Trophoblast cell (in vitro differentiated cells and primary cell): ENCODE measurements around the gene AKAP6.

ENCODE experiments used
- DNase-seq, 2 donors: peaks; one replicate each; pipeline ENCODE4 v3.0.0-alpha.2; 2016
- H2AFZ ChIP-seq: 2 replicates; pipeline ENCODE4 v1.6.1; 2013; ENCODE audit warnings: low read length, moderate library complexity, mild to moderate bottlenecking; ENCODE audit not compliant: insufficient read depth, poor library complexity
- H2AK5ac ChIP-seq: 2 replicates; pipeline ENCODE4 v1.6.1; 2013; ENCODE audit warnings: mild to moderate bottlenecking, low read length
- H2BK120ac ChIP-seq: 2 replicates; pipeline ENCODE4 v1.6.1; 2013; ENCODE audit warnings: low read length, mild to moderate bottlenecking, moderate library complexity; ENCODE audit not compliant: insufficient read depth, poor library complexity
- H2BK12ac ChIP-seq: 2 replicates; pipeline ENCODE4 v1.6.1; 2013; ENCODE audit warnings: mild to moderate bottlenecking, low read length, moderate library complexity
- H2BK5ac ChIP-seq: 2 replicates; pipeline ENCODE4 v1.6.1; 2013; ENCODE audit warnings: low read length, low read depth, moderate library complexity, mild to moderate bottlenecking; ENCODE audit not compliant: poor library complexity
- H3K14ac ChIP-seq: 2 replicates; pipeline ENCODE4 v1.6.1; 2013; ENCODE audit warnings: mild to moderate bottlenecking, low read length
- H3K18ac ChIP-seq: 2 replicates; pipeline ENCODE4 v1.6.1; 2013; ENCODE audit warnings: mild to moderate bottlenecking, low read length
- H3K23ac ChIP-seq: 2 replicates; pipeline ENCODE4 v1.6.1; 2013; ENCODE audit warnings: low read length
- H3K27ac ChIP-seq: 2 replicates; pipeline ENCODE4 v1.5.1; 2013; ENCODE audit warnings: low read depth, mild to moderate bottlenecking, inconsistent platforms, low read length, moderate library complexity
- H3K27me3 ChIP-seq: 2 replicates; pipeline ENCODE4 v1.6.1; 2013; ENCODE audit warnings: inconsistent platforms, mild to moderate bottlenecking, low read length, moderate library complexity; ENCODE audit not compliant: insufficient read depth
- H3K36me3 ChIP-seq, 2 experiments: 1 replicate in 1 of 2; 2 replicates in 1 of 2; pipeline ENCODE4 v1.6.1; 2013; ENCODE audit warnings: low read length in 2 of 2, mild to moderate bottlenecking in 2 of 2, moderate library complexity in 1 of 2; ENCODE audit not compliant: insufficient read depth in 2 of 2, control insufficient read depth in 1 of 2
- H3K4ac ChIP-seq: 2 replicates; pipeline ENCODE4 v1.6.1; 2013; ENCODE audit warnings: low read depth, mild to moderate bottlenecking, low read length, moderate library complexity
- H3K4me1 ChIP-seq, 2 experiments: 1 replicate in 1 of 2; 2 replicates in 1 of 2; pipeline ENCODE4 v1.6.1; 2013; ENCODE audit warnings: low read length in 2 of 2, mild to moderate bottlenecking in 2 of 2, moderate library complexity in 1 of 2; ENCODE audit not compliant: insufficient read depth in 2 of 2, control insufficient read depth in 1 of 2
- H3K4me2 ChIP-seq: 2 replicates; pipeline ENCODE4 v1.6.1; 2013; ENCODE audit warnings: inconsistent platforms, mild to moderate bottlenecking, low read length, moderate library complexity
- H3K4me3 ChIP-seq: 2 replicates; pipeline ENCODE4 v1.5.1; 2013; ENCODE audit warnings: mild to moderate bottlenecking, low read depth, low read length, inconsistent platforms
- H3K79me1 ChIP-seq: one replicate; pipeline ENCODE4 v1.6.1; 2013; ENCODE audit warnings: low read length
- H3K79me2 ChIP-seq: 2 replicates; pipeline ENCODE4 v1.6.1; 2013; ENCODE audit warnings: low read length, mild to moderate bottlenecking; ENCODE audit not compliant: control insufficient read depth, insufficient read depth, poor library complexity
- H3K9ac ChIP-seq: 2 replicates; pipeline ENCODE4 v1.6.1; 2013; ENCODE audit warnings: mild to moderate bottlenecking, low read length
- H3K9me3 ChIP-seq: 2 replicates; pipeline ENCODE4 v1.6.1; 2013; ENCODE audit warnings: low read depth, mild to moderate bottlenecking, control low read depth, inconsistent platforms, low read length; ENCODE audit not compliant: insufficient read depth
- H4K12ac ChIP-seq: 2 replicates; pipeline ENCODE4 v1.6.1; 2013; ENCODE audit warnings: low read depth, mild to moderate bottlenecking, low read length, moderate library complexity
- H4K8ac ChIP-seq: 2 replicates; pipeline ENCODE4 v1.6.1; 2013; ENCODE audit warnings: low read depth, mild to moderate bottlenecking, low read length, moderate library complexity
- H4K91ac ChIP-seq: one replicate; pipeline ENCODE4 v1.6.1; 2013; ENCODE audit warnings: low read depth, mild to moderate bottlenecking, low read length, moderate library complexity
- WGBS: extraction: QIAGEN DNeasy Blood & Tissue Kit; methylation state at CpG from one replicate; pipeline ENCODE4 v1.1.7; 2013; ENCODE audit warnings: missing lambda C conversion rate; ENCODE audit not compliant: insufficient read length, insufficient coverage; ENCODE audit errors: extremely low coverage; 5-methylcytosine and 5-hydroxymethylcytosine counted together

The AKAP6 gene

DNA sequence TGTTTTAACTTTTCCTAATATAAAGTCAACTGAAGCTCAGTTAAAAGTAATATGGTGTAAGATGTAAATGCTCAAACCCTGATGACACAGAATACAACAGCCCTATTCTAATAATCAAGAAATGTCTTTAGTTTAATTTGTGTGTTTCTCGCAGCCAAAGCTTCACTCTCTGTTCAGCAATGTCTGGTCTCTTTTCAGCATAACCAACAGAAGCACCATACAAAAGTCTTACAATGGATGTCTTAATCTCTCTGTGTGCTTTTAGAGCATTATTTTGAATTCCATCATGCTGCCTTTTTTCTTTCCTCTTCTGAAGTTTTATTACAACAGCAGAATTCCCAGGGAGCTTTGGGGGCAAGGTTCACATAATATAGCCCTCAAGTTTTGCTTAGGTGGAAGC lies 399.4 kb downstream of the AKAP6 start:
- WGBS = no CpG with 5 or more reads among the region's 1 CpG
- H3K4ac ChIP-seq = no peak overlapping the region

DNA sequence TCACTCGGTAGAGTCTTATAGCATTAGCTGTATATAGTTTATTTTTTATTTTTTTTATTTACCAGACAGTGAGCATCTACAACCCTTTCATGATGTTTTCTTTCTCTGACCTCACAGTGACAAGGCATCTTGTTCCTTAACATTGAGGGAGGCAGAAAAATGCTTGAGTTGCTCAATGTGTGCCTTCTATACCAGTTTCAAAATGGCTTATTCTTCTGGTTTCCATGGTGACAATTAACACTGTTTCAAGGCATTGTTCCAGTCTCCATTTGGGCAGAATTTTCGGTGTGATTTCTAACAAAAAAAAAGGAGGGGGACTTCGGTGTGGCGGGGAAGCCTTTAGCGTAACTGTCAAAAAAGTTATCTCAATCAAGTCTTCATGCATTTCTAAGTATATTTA lies 399.9 kb downstream of the AKAP6 start:
- Histone ChIP-seq H2BK120ac (no peak overlapping the region), H4K91ac (no peak overlapping the region), H2AK5ac (no peak overlapping the region), H2BK5ac (no peak overlapping the region), H3K4me2 (no peak overlapping the region), H3K18ac (no peak overlapping the region), H3K4me3 (no peak overlapping the region), H3K27me3 (no peaks in the 10 kb centered on the region), H3K4me1 (no peaks in the 10 kb centered on the region), H3K27ac (no peak overlapping the region), H3K9me3 (no peaks in the 10 kb centered on the region), H4K12ac (no peak overlapping the region), H3K36me3 (no peaks in the 10 kb centered on the region), H3K79me1 (no peaks in the 10 kb centered on the region), H3K23ac (no peak overlapping the region), H2BK12ac (no peak overlapping the region), H3K79me2 (no peaks in the 10 kb centered on the region), H3K4ac (no peak overlapping the region), H3K9ac (no peak overlapping the region), H4K8ac (no peak overlapping the region), H3K14ac (no peak overlapping the region), H2AFZ (no peak overlapping the region)
- DNase-seq = no peak
- WGBS = no CpG with 5 or more reads among the region's 5 CpGs

More for the DNA sequence above, 399.4 kb downstream of the AKAP6 start:
- no peak overlapping the region for H2BK12ac ChIP-seq
- H3K4me1 ChIP-seq = no peaks in the 10 kb centered on the region
- H3K9me3 ChIP-seq = no peaks in the 10 kb centered on the region
- H3K36me3 ChIP-seq = no peaks in the 10 kb centered on the region
- H4K12ac ChIP-seq = no peak overlapping the region
- no peak overlapping the region for H3K9ac ChIP-seq
- H3K14ac ChIP-seq = no peak overlapping the region
- no peaks in the 10 kb centered on the region for H3K79me2 ChIP-seq
- no peak for DNase-seq
- no peaks in the 10 kb centered on the region for H3K27me3 ChIP-seq
- no peak overlapping the region for H2AK5ac ChIP-seq
- H4K8ac ChIP-seq = no peak overlapping the region
- no peaks in the 10 kb centered on the region for H3K79me1 ChIP-seq
- H2BK120ac ChIP-seq = no peak overlapping the region
- H3K4me3 ChIP-seq = no peak overlapping the region
- no peak overlapping the region for H3K4me2 ChIP-seq
- no peak overlapping the region for H2AFZ ChIP-seq
- H3K18ac ChIP-seq = no peak overlapping the region
- no peak overlapping the region for H2BK5ac ChIP-seq
- no peak overlapping the region for H3K23ac ChIP-seq
- no peak overlapping the region for H4K91ac ChIP-seq
- no peak overlapping the region for H3K27ac ChIP-seq

DNA sequence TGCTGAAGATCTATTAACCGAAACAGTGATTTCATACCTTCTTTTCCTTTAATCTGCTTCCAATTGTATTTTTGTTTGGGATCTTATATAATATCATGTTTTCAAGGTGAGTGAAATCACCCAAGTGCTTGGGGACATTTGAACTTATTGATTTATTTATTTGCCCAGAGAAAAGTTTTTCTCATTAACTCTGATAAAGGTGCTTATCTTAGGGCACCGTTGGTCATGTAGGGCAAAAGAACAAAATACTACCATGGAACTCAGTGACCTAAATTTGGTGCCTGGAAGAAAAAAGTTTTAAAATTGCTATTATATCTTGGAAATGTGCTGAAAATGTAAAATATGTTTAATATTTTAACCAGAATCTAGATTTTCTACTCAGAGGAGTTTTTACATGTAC lies 402.2 kb downstream of the AKAP6 start:
- H4K8ac ChIP-seq = no peak overlapping the region
- no peak overlapping the region for H3K14ac ChIP-seq
- H2BK5ac ChIP-seq = no peak overlapping the region
- H3K4ac ChIP-seq = no peak overlapping the region
- H3K9me3 ChIP-seq = no peaks in the 10 kb centered on the region
- no peak overlapping the region for H4K12ac ChIP-seq
- no peak overlapping the region for H2BK120ac ChIP-seq
- H3K27me3 ChIP-seq = no peaks in the 10 kb centered on the region
- no peak overlapping the region for H2AFZ ChIP-seq
- H3K27ac ChIP-seq = no peak overlapping the region
- H3K4me1 ChIP-seq = no peaks in the 10 kb centered on the region
- no peak overlapping the region for H3K4me3 ChIP-seq
- H4K91ac ChIP-seq = no peak overlapping the region
- H3K4me2 ChIP-seq = no peak overlapping the region
- H3K79me1 ChIP-seq = no peaks in the 10 kb centered on the region
- H3K18ac ChIP-seq = no peak overlapping the region
- no peaks in the 10 kb centered on the region for H3K79me2 ChIP-seq
- no peak for DNase-seq
- H3K9ac ChIP-seq = no peak overlapping the region
- H3K36me3 ChIP-seq = no peaks in the 10 kb centered on the region
- H3K23ac ChIP-seq = no peak overlapping the region
- no peak overlapping the region for H2BK12ac ChIP-seq
- H2AK5ac ChIP-seq = no peak overlapping the region
- WGBS = no CpG with 5 or more reads among the region's 2 CpGs

DNA sequence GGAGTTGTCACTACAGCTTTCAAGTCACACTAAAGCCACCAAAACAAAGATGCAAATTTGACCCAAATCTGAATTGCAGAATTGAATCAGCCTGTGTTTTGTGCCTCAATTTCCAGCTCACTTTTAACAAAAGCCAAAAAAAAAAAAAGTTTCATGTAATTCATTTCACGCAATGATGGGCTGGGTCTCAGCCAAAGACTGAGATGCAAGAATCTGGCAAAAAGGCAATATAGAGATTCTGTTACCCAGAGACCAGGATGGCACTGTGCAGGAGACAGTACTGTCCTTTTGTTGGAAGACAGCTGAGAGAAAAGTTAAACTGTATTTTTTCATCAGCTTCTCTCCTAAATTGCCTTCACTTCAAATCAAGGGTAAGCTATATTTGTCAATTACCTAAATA lies 403.9 kb downstream of the AKAP6 start:
- H2BK12ac ChIP-seq = no peak overlapping the region
- H3K9me3 ChIP-seq = no peaks in the 10 kb centered on the region
- H3K27me3 ChIP-seq = no peaks in the 10 kb centered on the region
- no peak overlapping the region for H2BK5ac ChIP-seq
- no peak overlapping the region for H3K14ac ChIP-seq
- H2AFZ ChIP-seq = no peak overlapping the region
- no peaks in the 10 kb centered on the region for H3K4me1 ChIP-seq
- no peak overlapping the region for H2BK120ac ChIP-seq
- no peak overlapping the region for H3K4me3 ChIP-seq
- no peak overlapping the region for H3K27ac ChIP-seq
- H3K18ac ChIP-seq = no peak overlapping the region
- no CpG with 5 or more reads among the region's 1 CpG for WGBS
- no peak overlapping the region for H4K91ac ChIP-seq
- H3K23ac ChIP-seq = no peak overlapping the region
- H3K4ac ChIP-seq = no peak overlapping the region
- no peak for DNase-seq
- no peak overlapping the region for H3K4me2 ChIP-seq
- H3K79me2 ChIP-seq = no peaks in the 10 kb centered on the region
- H4K12ac ChIP-seq = no peak overlapping the region
- no peaks in the 10 kb centered on the region for H3K36me3 ChIP-seq
- H3K79me1 ChIP-seq = no peaks in the 10 kb centered on the region
- no peak overlapping the region for H2AK5ac ChIP-seq
- H4K8ac ChIP-seq = no peak overlapping the region
- no peak overlapping the region for H3K9ac ChIP-seq
